Right lobe of liver (tissue), 4 donors: ENCODE data around the gene ABCC1.

Experiments
- POLR2A ChIP-seq: fragments of 450-650 bp; IDR thresholded peaks from one replicate; pipeline ENCODE4 v1.6.1; 2017; ENCODE audit warnings: antibody characterized with exemption, mild to moderate bottlenecking
- TF ChIP-seq, protein P1 (sequence below), 4 donors: fragments of 200-600 bp in 3 of 4; fragments of 450-650 bp in 1 of 4; IDR thresholded peaks; one replicate each; pipeline versions ENCODE4 v1.5.1 to v1.8.0; 2016 to 2022; ENCODE audit warnings: antibody characterized with exemption in 4 of 4, mild to moderate bottlenecking in 2 of 4
- donor health status: DM: no; HTN: no; CAD: no.
- donor health status: DM: no; HTN: no; CAD: no.
- donor health status: DM: no; HTN: yes; CAD: no.

DNA sequence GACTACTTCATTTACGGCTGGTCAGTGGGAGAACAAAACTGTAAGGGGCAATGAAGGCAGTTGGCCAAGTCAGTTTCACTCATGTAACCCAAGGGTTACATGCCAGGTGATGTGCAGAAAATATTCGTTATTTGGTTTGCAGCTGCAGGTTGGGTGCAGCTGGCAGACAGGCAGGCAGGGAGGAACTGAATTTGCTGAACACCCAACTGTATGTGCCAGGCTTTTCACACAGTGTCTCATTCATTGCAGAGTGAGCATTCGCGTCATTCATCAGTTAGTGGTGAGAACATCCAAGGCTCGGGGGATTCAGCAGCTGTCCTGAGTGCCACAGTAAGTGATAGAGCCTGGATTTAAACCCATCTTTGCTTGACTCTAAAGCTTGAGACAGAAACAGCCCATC, 214.2 kb downstream of the ABCC1 start:
- TF ChIP-seq, protein P1, sequence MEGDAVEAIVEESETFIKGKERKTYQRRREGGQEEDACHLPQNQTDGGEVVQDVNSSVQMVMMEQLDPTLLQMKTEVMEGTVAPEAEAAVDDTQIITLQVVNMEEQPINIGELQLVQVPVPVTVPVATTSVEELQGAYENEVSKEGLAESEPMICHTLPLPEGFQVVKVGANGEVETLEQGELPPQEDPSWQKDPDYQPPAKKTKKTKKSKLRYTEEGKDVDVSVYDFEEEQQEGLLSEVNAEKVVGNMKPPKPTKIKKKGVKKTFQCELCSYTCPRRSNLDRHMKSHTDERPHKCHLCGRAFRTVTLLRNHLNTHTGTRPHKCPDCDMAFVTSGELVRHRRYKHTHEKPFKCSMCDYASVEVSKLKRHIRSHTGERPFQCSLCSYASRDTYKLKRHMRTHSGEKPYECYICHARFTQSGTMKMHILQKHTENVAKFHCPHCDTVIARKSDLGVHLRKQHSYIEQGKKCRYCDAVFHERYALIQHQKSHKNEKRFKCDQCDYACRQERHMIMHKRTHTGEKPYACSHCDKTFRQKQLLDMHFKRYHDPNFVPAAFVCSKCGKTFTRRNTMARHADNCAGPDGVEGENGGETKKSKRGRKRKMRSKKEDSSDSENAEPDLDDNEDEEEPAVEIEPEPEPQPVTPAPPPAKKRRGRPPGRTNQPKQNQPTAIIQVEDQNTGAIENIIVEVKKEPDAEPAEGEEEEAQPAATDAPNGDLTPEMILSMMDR (IDR thresholded peaks at IDR 0.05), result no peak
- no peak for TF ChIP-seq POLR2A
